GM10266 (cell line): ENCODE measurements around the gene CCDC9B.

ENCODE experiments used
- DNase-seq: peaks from one replicate; pipeline ENCODE4 v3.0.0; 2012; ENCODE audit errors: extremely low spot score
- CTCF ChIP-seq: IDR thresholded peaks from 2 replicates; pipeline ENCODE4 v1.5.1; 2012; ENCODE audit warnings: mild to moderate bottlenecking, low read depth; ENCODE audit not compliant: control insufficient read depth, insufficient read depth; ENCODE audit errors: missing control alignments

Gene CCDC9B

GRCh38 chr15:40365016-40365415, 24.3 kb upstream of the CCDC9B start:
- no peak for DNase-seq
- no peak for TF ChIP-seq CTCF

GRCh38 chr15:40364251-40364650, 23.5 kb upstream of the CCDC9B start:
- DNase-seq = no peak
- TF ChIP-seq CTCF = no peak

- DNase-seq = no peak
- TF ChIP-seq CTCF = no peak
Measured at GRCh38 chr15:40363611-40364010, 22.9 kb upstream of the CCDC9B start.

GRCh38 chr15:40361640-40362039, 20.9 kb upstream of the CCDC9B start:
- DNase-seq = no peak
- TF ChIP-seq CTCF = no peak

- TF ChIP-seq CTCF = no peak
- DNase-seq = no peak
Measured at GRCh38 chr15:40360015-40360414, 19.3 kb upstream of the CCDC9B start.

- DNase-seq = no peak
- peak; percentile 3 for TF ChIP-seq CTCF
Measured at GRCh38 chr15:40358471-40359353, 18.0 kb upstream of the CCDC9B start.

- TF ChIP-seq CTCF = no peak
- peak; percentile 99 for DNase-seq
Measured at GRCh38 chr15:40357723-40358470, 17.2 kb upstream of the CCDC9B start, which contains the start of gene DISP2. Gene DISP2, plus strand, starts transcription at chr15:40358219. Its CDS starts 103 bp downstream, at chr15:40358322.
